Measurements from ENCODE around the gene TOR1AIP2.

DNA sequence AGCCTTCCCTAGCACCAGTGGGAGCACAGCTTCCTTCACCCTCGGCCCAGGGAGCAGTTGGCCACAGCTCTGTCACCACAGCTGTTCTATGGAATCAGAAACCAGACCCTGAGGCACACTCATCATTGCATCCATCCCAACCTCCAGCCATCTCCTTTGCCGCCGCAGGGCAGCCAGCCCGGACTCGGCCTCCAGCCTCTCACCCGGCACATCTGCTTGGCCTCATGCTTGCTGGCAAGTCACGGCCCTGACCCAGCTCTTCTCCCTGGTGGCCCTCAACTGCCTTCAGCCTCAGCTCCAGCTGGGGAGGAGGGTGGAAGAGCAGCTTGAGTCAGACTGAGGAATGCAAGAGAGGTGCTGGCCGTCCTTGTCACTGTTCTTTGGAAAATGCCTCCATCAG is 59.8 kb downstream of the TOR1AIP2 start:
- TF ChIP-seq, protein P1, sequence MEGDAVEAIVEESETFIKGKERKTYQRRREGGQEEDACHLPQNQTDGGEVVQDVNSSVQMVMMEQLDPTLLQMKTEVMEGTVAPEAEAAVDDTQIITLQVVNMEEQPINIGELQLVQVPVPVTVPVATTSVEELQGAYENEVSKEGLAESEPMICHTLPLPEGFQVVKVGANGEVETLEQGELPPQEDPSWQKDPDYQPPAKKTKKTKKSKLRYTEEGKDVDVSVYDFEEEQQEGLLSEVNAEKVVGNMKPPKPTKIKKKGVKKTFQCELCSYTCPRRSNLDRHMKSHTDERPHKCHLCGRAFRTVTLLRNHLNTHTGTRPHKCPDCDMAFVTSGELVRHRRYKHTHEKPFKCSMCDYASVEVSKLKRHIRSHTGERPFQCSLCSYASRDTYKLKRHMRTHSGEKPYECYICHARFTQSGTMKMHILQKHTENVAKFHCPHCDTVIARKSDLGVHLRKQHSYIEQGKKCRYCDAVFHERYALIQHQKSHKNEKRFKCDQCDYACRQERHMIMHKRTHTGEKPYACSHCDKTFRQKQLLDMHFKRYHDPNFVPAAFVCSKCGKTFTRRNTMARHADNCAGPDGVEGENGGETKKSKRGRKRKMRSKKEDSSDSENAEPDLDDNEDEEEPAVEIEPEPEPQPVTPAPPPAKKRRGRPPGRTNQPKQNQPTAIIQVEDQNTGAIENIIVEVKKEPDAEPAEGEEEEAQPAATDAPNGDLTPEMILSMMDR (conservative IDR thresholded peaks at IDR 0.05 in 1 of 2, IDR thresholded peaks at IDR 0.05 in 1 of 2; ENCODE audit: extremely low read depth in 1 of 2, insufficient read depth in 1 of 2, low read depth in 1 of 2, low read length in 2 of 2), result no peak
- no peak for TF ChIP-seq EZH2 (IDR thresholded peaks at IDR 0.05; ENCODE audit: borderline replicate concordance, low read length)

All from mammary epithelial cell (primary cell).